Endothelial cell of umbilical vein (primary cell): Measurements from ENCODE around the gene USP25. TPM values are rescaled to one million over a fixed set of nuclear protein-coding genes. Genes with fewer than 3 reads are reported as not detected.

Experiments
- BruUV-seq: library from RNA; stranded (reverse); fragments of 400-500 nt; replicated peaks from 2 replicates; lab custom pipeline; 2021; lab: Mats Ljungman, UMichigan
- CTCF ChIA-PET: fragments of 300-600, 350-600 bp; sonication (Branson Sonifier 250); formaldehyde crosslinking; loops from one replicate; lab custom pipeline; 2021; ENCODE audit warnings: antibody characterized with exemption, inconsistent platforms; lab: Charles Lee
- POLR2A ChIA-PET: fragments of 300-600, 350-600 bp; sonication (Branson Sonifier 250); formaldehyde crosslinking; loops from one replicate; lab custom pipeline; 2021; ENCODE audit warnings: antibody characterized with exemption, inconsistent platforms; lab: Charles Lee
- DNase-seq: peaks from one replicate; pipeline ENCODE4 v3.0.0-alpha.2; 2011; ENCODE audit warnings: low read depth, low spot score
- FAIRE-seq: peaks from 2 replicates; lab custom pipeline; 2011; peaks lifted over from hg19 to GRCh38; lab: Jason Lieb, UNC
- H2AFZ ChIP-seq: 2 replicates; pipeline ENCODE4 v1.6.0; 2012; ENCODE audit warnings: low read depth, low read length, control low read depth, inconsistent platforms
- H3K27ac ChIP-seq: 2 replicates; pipeline ENCODE4 v1.5.1; 2011; ENCODE audit warnings: low read depth, mild to moderate bottlenecking, control low read depth, low read length, moderate library complexity; ENCODE audit not compliant: insufficient read depth
- H3K27me3 ChIP-seq, 2 experiments: 2 replicates each; pipeline versions ENCODE4 v1.6.0 to v1.6.1; 2011; ENCODE audit warnings: low read length in 2 of 2, mixed read lengths in 1 of 2; ENCODE audit not compliant: control insufficient read depth in 2 of 2, insufficient read depth in 2 of 2
- H3K36me3 ChIP-seq, 2 experiments: 2 replicates in 1 of 2; 3 replicates in 1 of 2; pipeline ENCODE4 v1.5.1; 2011; ENCODE audit warnings: low read length in 2 of 2, mild to moderate bottlenecking in 1 of 2, moderate library complexity in 1 of 2; ENCODE audit not compliant: control insufficient read depth in 2 of 2, insufficient read depth in 2 of 2; ENCODE audit errors: extremely low read depth in 1 of 2
- H3K4me1 ChIP-seq: 3 replicates; pipeline ENCODE4 v1.5.1; 2011; ENCODE audit warnings: mild to moderate bottlenecking, low read length; ENCODE audit not compliant: control insufficient read depth, insufficient read depth; ENCODE audit errors: extremely low read depth
- H3K4me2 ChIP-seq: 2 replicates; pipeline ENCODE4 v1.6.1; 2011; ENCODE audit warnings: low read length, control low read depth, mixed read lengths; ENCODE audit not compliant: insufficient read depth
- H3K4me3 ChIP-seq, 3 experiments: fragments of 200-600 bp in 1 of 3; sonication (generic), shearing (Covaris generic) in 1 of 3; replicated peaks in 1 of 3; 2 replicates each; pipeline ENCODE4 v1.5.1; 2011 to 2016; ENCODE audit warnings: control low read depth in 3 of 3, low read length in 3 of 3, mild to moderate bottlenecking in 2 of 3, inconsistent platforms in 1 of 3, low read depth in 1 of 3, moderate library complexity in 1 of 3; ENCODE audit not compliant: insufficient read depth in 1 of 3
- H3K79me2 ChIP-seq: 2 replicates; pipeline ENCODE4 v1.6.0; 2012; ENCODE audit warnings: low read length, inconsistent platforms; ENCODE audit not compliant: control insufficient read depth, insufficient read depth
- H3K9ac ChIP-seq: replicated peaks from 2 replicates; pipeline ENCODE3; 2011; ENCODE audit warnings: low read length, control low read depth; ENCODE audit not compliant: insufficient read depth; ENCODE audit errors: extremely low read depth
- H3K9me1 ChIP-seq: replicated peaks from 3 replicates; pipeline ENCODE4 v1.6.0; 2011; ENCODE audit warnings: mild to moderate bottlenecking, low read length; ENCODE audit not compliant: control insufficient read depth, insufficient read depth; ENCODE audit errors: extremely low read depth
- H3K9me3 ChIP-seq: replicated peaks from 2 replicates; pipeline ENCODE4 v1.5.1; 2012; ENCODE audit warnings: low read length, inconsistent platforms; ENCODE audit not compliant: control insufficient read depth, insufficient read depth
- H4K20me1 ChIP-seq: replicated peaks from 2 replicates; pipeline ENCODE3; 2011; ENCODE audit warnings: mild to moderate bottlenecking, low read length; ENCODE audit not compliant: control insufficient read depth, insufficient read depth; ENCODE audit errors: extremely low read depth
- EZH2 ChIP-seq: IDR thresholded peaks from 2 replicates; pipeline ENCODE4 v1.6.1; 2012; ENCODE audit warnings: borderline replicate concordance, low read depth, mild to moderate bottlenecking, moderate library complexity, low read length, inconsistent platforms; ENCODE audit not compliant: severe bottlenecking
- FOS ChIP-seq: IDR thresholded peaks from 2 replicates; pipeline ENCODE4 v1.6.1; 2011; ENCODE audit warnings: mild to moderate bottlenecking, low read length, moderate library complexity, borderline replicate concordance; ENCODE audit not compliant: insufficient read depth
- GATA2 ChIP-seq: IDR thresholded peaks from 2 replicates; pipeline ENCODE4 v1.7.0; 2011; ENCODE audit warnings: low read depth, mild to moderate bottlenecking, moderate library complexity, mixed read lengths, low read length; ENCODE audit not compliant: insufficient read length, insufficient read depth
- JUN ChIP-seq: IDR thresholded peaks from 2 replicates; pipeline ENCODE4 v1.6.1; 2011; ENCODE audit warnings: borderline replicate concordance, low read depth; ENCODE audit not compliant: insufficient read length, insufficient read depth
- MAX ChIP-seq: IDR thresholded peaks from 2 replicates; pipeline ENCODE4 v1.6.1; 2011; ENCODE audit not compliant: insufficient read depth, insufficient read length
- MYC ChIP-seq: IDR thresholded peaks from one replicate; pipeline ENCODE4 v1.6.1; 2011; ENCODE audit warnings: mild to moderate bottlenecking, low read depth, low read length
- POLR2A ChIP-seq: IDR thresholded peaks from 2 replicates; pipeline ENCODE4 v1.6.1; 2012; ENCODE audit warnings: low read depth, mild to moderate bottlenecking, control low read depth, low read length
- POLR2AphosphoS5 ChIP-seq: IDR thresholded peaks from 2 replicates; pipeline ENCODE4 v1.6.1; 2012; ENCODE audit warnings: low read depth, mild to moderate bottlenecking, control low read depth, low read length, moderate library complexity; ENCODE audit not compliant: insufficient read depth
- dilution Hi-C: fragments of 300-500 bp; cut with MboI; formaldehyde crosslinking; loops from one replicate; pipeline ENCODE4 v1.15.0; 2019; ENCODE audit warnings: low sequenced_read_pairs; ENCODE audit not compliant: extremely low pct_ligation_motif_present
- intact Hi-C: fragments of 100-400 bp; cut with micrococcal nuclease; formaldehyde crosslinking; loops from one replicate; pipeline ENCODE4 v1.10.0; 2022
- polyA plus RNA-seq, 4 experiments: library from polyadenylated mRNA; depleted of rRNA in 3 of 4; stranded (reverse) in 3 of 4; unstranded in 1 of 4; fragments of >200 nt; gene quantifications; 2 replicates each; pipeline versions ENCODE4 v1.2.1 to v1.2.3, GENCODE V29; 2011 to 2012; ENCODE audit warnings: missing spikeins in 1 of 4
- total RNA-seq: library from RNA; stranded (reverse); gene quantifications from 2 replicates; pipeline ENCODE4 v1.2.3, GENCODE V29; 2021
- TF ChIP-seq, protein P1 (sequence below), 2 donors: IDR thresholded peaks; 1 replicate in 1 of 2; 2 replicates in 1 of 2; pipeline ENCODE4 v1.5.1; 2011; ENCODE audit warnings: low read length in 2 of 2, mild to moderate bottlenecking in 2 of 2, moderate library complexity in 2 of 2, control low read depth in 1 of 2, inconsistent platforms in 1 of 2, low read depth in 1 of 2; ENCODE audit not compliant: insufficient read depth in 1 of 2; ENCODE audit errors: extremely low read depth in 1 of 2

USP25 gene
- total and polyA plus RNA-seq, 2 donors (not counting 3 experiments of a cell fraction or from before 2014, with no cell fraction given): 14.4 to 67.5 TPM

DNA sequence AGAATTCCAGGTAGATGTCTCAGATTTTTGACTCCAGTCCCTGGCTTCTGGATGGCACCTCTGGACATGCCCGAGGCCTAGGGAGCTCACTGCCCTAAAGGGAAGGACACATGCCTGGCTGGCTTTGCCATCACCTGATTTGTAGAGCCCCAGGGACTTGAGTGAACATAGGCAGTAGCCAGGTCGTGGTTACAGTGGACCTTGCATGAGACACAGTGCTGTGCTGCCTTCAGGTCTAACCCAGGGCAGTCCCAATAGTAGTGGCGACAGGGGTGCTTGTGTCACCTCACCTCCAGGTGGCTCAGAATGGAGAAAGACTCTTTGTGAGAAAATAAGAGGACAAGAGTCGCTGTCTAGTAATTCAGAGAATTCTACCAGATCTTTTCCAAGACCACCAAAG, 166.7 kb downstream of the USP25 start:
- CTCF ChIA-PET: interaction anchor here (1.0 kb wide), 1 partner anchor 185 kb away, joined by 6 read pairs; no protein-coding TSS in a partner anchor
- Histone ChIP-seq H3K36me3 (no peaks in the 10 kb centered on the region), H2AFZ (no peak overlapping the region), H3K4me1 (no peaks in the 10 kb centered on the region), H3K27me3 (no peaks in the 10 kb centered on the region), H4K20me1 (no peaks in the 10 kb centered on the region), H3K4me3 (no peak overlapping the region), H3K9ac (no peak overlapping the region), H3K4me2 (no peak overlapping the region), H3K9me3 (no peaks in the 10 kb centered on the region), H3K79me2 (no peaks in the 10 kb centered on the region), H3K27ac (no peak overlapping the region), H3K9me1 (no peaks in the 10 kb centered on the region)
- BruUV-seq: no TSS peak
- dilution Hi-C loops: no loop called here
- TF ChIP-seq EZH2 (no peak), GATA2 (no peak), POLR2AphosphoS5 (no peak), POLR2A (no peak), FOS (no peak), MYC (no peak), JUN (no peak), MAX (no peak)
- TF ChIP-seq, protein P1, sequence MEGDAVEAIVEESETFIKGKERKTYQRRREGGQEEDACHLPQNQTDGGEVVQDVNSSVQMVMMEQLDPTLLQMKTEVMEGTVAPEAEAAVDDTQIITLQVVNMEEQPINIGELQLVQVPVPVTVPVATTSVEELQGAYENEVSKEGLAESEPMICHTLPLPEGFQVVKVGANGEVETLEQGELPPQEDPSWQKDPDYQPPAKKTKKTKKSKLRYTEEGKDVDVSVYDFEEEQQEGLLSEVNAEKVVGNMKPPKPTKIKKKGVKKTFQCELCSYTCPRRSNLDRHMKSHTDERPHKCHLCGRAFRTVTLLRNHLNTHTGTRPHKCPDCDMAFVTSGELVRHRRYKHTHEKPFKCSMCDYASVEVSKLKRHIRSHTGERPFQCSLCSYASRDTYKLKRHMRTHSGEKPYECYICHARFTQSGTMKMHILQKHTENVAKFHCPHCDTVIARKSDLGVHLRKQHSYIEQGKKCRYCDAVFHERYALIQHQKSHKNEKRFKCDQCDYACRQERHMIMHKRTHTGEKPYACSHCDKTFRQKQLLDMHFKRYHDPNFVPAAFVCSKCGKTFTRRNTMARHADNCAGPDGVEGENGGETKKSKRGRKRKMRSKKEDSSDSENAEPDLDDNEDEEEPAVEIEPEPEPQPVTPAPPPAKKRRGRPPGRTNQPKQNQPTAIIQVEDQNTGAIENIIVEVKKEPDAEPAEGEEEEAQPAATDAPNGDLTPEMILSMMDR (IDR thresholded peaks at IDR 0.05; ENCODE audit: extremely low read depth in 1 of 2, insufficient read depth in 1 of 2, low read depth in 1 of 2, low read length in 2 of 2): no peak
- FAIRE-seq (no peak), DNase-seq (no peak)
- intact Hi-C loops: loop anchor here (10.0 kb wide), 2 partner anchors 188 to 528 kb away; no protein-coding TSS in a partner anchor
- POLR2A ChIA-PET: no interaction called here
